ENCODE data around the gene APOBEC3A.

DNA sequence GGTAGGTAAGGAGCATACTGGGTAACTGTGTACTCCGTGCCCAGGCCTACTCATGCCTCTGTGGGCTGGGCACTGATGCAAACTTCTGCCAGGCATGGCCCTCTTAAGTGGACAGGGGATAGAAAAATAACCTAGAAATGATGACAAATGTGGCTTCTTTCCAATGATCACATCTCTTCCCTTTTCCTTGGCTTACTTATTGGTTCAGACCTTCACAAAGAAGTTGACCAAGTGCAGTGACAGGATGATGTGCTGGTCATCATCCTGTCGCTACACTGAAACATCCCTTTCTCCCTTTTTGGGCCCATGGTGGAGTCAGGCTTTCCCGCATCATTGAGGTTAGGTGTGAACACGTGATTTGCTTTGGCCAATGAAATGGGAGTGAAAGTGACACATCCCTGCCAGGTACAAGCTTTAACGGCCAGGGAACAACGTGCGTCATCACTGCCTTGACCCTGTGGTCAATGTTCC is 31.8 kb upstream of the APOBEC3A start:
- TF ChIP-seq TARDBP (IDR thresholded peaks at IDR 0.05; ENCODE audit: borderline replicate concordance) (no peak), SRF (IDR thresholded peaks at IDR 0.05; ENCODE audit: low read depth in 2 of 2, low read length in 2 of 2) (no peak), ZNF207 (IDR thresholded peaks at IDR 0.05; ENCODE audit: borderline replicate concordance) (no peak), ETV6 (conservative IDR thresholded peaks at IDR 0.05 in 1 of 2, IDR thresholded peaks at IDR 0.05 in 1 of 2; ENCODE audit: borderline replicate concordance in 1 of 2, low read depth in 1 of 2) (no peak), POLR2AphosphoS5 (IDR thresholded peaks at IDR 0.05; ENCODE audit: low read length) (no peak), CEBPZ (IDR thresholded peaks at IDR 0.05; ENCODE audit: low read depth, low read length) (no peak), PKNOX1 (IDR thresholded peaks at IDR 0.05) (no peak)
